ENCODE results near the gene MIB2.

DNA sequence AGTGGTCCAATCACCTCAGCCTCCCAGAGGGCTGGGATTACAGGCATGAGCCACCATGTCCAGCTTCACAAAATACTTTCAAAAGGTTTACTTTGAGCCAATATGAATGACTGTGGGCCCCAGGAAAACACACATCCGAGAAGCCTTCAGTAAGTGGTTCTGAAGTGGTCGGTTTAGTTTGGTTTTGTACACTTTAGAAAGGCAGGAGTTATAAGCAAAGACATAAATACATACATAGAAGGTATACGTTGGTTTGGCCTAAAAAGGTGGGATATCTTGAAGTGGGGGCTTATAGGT is 3.2 kb upstream of the MIB2 start:
- TF ChIP-seq POLR2A (IDR thresholded peaks at IDR 0.05) = no peak
- TF ChIP-seq, protein P1, sequence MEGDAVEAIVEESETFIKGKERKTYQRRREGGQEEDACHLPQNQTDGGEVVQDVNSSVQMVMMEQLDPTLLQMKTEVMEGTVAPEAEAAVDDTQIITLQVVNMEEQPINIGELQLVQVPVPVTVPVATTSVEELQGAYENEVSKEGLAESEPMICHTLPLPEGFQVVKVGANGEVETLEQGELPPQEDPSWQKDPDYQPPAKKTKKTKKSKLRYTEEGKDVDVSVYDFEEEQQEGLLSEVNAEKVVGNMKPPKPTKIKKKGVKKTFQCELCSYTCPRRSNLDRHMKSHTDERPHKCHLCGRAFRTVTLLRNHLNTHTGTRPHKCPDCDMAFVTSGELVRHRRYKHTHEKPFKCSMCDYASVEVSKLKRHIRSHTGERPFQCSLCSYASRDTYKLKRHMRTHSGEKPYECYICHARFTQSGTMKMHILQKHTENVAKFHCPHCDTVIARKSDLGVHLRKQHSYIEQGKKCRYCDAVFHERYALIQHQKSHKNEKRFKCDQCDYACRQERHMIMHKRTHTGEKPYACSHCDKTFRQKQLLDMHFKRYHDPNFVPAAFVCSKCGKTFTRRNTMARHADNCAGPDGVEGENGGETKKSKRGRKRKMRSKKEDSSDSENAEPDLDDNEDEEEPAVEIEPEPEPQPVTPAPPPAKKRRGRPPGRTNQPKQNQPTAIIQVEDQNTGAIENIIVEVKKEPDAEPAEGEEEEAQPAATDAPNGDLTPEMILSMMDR (IDR thresholded peaks at IDR 0.05) = no peak

Data from esophagus squamous epithelium (tissue), 4 donors.